ENCODE data around the gene SMAGP.
A peak's percentile ranks its signal among the peaks of the same experiment; 100 is the strongest.
"Not testable (repeated sequence)": the region's sequence is repeated elsewhere in the genome, so short reads cannot be mapped to it uniquely, and the experiment has no call there.

Gene SMAGP

DNA sequence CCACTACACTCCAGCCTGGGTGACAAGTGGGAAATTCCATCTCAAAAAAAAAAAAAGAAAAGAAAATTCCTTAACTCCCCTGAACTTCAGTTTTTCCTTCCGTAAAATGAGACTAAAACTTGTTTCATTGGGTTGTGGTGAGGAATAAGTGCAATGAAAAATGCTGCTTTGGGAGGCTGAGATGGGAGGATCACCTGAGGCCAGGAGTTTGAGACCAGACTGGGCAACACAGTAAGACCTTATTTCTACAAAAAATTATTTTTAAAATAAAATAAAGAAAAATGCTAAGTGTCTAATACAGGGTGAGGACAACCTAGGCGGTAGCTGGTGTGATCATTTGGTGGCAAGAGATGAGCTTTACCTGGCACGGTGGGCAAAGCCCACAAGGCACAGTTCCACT, 6.9 kb downstream of the SMAGP start:
- DNase-seq, result no peak

- DNase-seq, result peak in 1 of 2 donors; percentile 50
These were observed 7.4 kb downstream of the SMAGP start for GRCh38 chr12:51262758-51263177.

DNA sequence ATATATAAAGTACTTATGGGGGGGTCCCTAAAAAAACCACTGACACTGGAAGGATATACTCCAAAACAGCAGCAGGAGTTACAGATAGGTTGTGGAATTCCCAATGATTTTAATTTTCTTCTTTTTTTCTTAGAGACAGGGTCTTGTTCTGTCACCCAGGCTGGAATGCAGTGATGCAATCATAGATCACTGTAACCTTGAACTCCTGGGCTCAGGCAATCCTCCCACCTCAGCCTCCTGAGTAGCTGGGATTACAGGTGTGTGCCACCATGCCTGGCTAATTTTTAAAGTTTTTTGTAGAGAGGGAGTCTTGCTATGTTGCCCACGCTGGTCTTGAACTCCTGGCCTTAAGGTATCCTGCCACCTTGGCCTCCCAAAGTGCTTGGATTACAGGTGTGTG, 10.6 kb downstream of the SMAGP start:
- not testable (repeated sequence) for DNase-seq

DNA sequence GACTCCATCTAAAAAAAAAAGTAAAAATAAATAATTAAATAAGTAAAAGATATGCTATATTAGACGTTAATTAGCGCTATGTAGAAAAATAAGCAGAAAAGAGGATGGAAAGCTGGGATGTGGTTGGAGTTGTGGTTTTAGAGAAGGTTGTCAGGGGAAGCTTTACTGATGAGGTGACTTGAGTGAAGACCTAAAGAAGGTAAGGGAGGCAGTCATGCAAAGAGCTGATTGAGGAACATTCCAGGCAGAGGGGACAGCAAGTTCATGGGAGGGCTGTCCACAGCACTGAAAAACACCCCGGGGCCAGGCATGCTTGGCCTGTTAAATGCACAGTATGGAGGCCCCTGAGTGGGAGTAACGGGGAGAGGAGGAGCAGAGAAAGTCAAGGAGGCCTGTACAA, 15.7 kb downstream of the SMAGP start:
- no peak for DNase-seq

DNA sequence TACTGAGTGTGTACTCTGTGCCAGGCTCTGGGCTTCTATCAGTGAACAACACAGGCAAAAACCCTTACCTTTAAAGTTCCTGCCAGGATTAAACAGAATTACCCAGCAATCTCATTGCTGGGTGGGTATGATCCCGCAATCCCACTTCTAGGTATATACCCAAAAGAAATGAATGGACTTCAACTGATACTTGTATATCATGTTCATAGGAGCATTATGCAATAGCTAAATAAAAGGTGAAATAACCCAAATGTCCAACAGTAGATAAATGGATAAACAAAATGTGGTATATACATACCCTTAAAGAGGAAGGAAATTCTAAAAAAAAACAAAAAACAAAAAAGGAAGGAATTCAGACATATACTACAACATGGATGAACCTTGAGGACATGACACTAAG, 16.9 kb downstream of the SMAGP start:
- DNase-seq, result no peak

- no peak for DNase-seq
These were observed 22.6 kb downstream of the SMAGP start for GRCh38 chr12:51247523-51248206.

GRCh38 chr12:51246254-51246853, 23.9 kb downstream of the SMAGP start:
- peak; percentile 20 to 42 for DNase-seq

DNA sequence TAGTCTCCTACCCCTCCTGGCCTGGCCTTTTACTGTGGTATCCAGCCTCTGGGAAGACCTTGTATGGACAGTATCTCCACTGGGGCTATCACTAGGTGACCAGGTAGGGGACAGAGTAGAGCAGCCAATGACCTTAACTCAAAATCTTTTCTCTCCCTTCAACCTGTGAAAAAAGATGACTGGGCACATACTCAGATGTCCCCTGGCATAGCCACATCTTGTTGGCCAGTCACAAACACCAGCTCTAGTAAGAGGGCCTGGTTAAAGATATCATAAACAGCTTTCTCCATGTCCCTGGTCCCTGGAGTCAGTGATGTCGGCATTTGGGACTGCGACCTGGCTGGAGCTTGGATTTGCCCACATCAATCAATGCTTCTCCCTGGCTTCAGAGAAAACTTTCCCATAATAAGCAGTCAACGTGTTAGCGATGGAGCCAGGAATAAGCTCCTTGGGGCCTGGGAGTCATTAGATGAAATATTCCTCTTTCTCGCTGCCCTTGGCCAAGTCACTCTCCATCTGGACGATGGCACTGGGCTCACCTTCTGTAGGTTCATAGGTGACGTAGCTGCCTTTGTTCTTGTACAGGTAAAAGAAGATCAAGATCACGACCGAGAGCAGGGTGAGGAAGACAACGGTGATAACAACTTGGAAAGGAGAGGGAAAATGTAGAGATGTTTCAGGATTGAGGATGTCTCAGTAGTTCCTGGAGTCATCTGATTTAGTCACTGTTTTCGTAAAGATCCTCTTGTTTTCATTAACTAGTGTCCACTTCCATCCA, 24.6 kb downstream of the SMAGP start:
- DNase-seq, result no peak

DNA sequence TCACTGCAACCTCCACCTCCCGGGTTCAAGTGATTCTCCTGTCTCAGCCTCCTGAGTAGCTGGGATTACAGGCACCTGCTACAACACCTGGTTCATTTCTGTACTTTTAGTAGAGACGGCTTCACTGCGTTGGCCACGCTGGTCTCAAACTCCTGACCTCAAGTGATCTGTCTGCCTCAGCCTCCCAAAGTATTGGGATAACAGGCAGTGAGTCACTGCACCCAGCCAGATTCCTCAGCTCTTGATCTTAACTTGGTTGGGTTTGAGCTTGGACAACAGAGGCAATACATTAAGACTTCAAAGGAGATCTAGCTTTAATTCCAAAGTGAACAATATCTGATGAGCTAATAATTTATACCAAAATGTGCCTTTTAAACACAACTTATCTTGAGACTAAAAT, 25.9 kb downstream of the SMAGP start:
- no peak for DNase-seq

- DNase-seq, result no peak
These were observed 27.3 kb downstream of the SMAGP start for GRCh38 chr12:51242876-51243275.

- peak in 1 of 2 donors; percentile 9 for DNase-seq
These were observed 28.1 kb downstream of the SMAGP start for GRCh38 chr12:51242120-51242519.

DNA sequence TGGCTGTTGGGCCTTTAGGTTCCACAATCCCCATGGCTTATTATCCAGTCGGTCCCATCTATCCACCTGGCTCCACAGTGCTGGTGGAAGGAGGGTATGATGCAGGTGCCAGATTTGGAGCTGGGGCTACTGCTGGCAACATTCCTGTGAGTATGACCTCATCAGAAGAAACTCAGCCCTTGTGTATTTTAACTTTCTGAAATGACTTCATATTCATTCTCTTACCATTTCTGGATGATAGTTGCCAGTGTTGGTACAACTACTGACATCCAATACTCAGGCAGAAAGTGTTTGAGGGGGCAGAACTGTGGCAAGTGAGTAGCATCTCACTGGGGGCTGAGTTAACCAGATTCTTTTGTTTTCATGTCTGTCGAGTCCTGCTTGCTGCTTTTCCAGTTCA, 29.2 kb downstream of the SMAGP start:
- no peak for DNase-seq

DNA sequence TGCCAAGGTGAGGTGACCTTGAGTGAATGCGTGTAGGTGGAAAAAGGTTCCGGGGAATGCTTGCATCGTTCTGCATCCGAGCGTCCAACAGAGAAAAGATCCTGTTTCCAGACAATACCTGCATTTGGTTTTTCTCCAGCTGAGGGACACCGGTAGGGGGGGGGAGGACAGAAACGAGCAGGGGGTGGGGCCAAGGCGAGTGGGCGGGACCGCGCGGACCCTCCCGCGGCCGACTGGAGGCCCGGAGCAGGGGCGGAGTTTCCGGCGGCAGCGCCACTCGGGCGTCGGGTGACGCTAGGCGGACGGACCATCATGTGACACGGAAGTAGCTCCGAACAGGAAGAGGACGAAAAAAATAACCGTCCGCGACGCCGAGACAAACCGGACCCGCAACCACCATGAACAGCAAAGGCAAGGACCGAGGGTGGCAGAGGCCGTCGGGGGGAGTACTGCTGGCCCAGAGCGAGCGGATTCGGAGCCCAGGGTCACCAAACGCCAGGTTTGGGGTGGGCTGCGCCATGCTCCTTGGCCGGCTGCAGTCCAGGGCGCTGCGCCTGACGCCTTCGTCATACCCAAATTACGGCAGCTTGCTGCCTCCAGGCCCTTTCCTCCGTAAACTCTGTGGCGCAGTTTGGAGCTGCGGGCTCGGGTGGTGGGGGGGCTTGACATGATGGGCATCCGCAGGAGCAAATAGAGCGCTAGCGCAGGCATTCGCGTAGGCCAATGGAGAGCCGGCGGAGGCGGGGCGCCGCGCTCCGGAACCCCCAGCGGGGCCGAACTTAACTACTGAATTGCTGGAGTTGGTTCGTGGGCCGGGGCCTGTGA, 31.5 kb downstream of the SMAGP start, which contains the start of gene DAZAP2:
TSS of gene DAZAP2 (plus strand) at position 317 of the 825 bp plus-strand sequence. CDS start at position 399, 82 bp downstream.
- DNase-seq, result peak; percentile 87 to 89

DNA sequence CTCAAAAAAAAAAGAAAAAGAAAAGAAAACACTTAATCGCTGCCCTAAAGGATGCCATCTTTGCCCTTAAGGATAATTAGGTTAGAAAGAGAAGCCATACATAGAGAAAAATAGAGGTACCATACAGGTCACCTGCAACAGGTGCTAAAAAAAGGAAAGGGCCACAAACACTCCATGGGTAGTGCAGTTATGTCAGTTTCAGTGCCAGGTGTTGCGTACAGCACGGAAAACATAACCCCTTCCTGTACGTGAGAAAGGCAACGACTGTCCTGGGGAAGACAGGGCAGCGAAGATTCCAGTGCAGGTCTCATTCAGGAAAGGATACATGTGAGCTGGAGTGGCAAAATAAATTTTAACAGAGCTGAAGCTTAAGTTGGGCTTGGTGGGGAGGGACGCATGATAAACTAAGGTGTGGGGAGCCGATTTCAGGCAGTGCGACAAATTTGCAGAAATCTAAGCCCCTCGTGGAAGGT, 32.1 kb downstream of the SMAGP start:
- no peak for DNase-seq

- DNase-seq, result no peak
These were observed 35.7 kb downstream of the SMAGP start for GRCh38 chr12:51234530-51234929.

DNA sequence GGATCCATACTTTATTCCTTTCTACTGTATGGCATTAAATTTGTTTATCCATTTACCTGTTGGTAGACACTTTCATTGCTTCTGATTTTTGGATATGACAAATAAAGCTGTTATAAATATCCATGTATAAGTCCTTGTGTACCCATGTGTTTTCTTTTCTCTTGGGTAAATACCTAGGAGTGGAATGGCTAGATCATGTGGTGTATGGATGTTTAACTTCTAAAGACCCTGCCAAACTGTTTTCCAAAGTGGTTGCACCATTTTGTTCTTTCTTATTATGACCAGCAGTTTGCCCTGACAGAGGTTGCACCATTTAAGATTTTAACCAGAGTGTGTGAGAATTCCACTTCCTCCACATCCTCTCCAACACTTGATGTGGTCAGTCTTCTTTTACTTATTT, 37.6 kb downstream of the SMAGP start:
- DNase-seq, result no peak

DNA sequence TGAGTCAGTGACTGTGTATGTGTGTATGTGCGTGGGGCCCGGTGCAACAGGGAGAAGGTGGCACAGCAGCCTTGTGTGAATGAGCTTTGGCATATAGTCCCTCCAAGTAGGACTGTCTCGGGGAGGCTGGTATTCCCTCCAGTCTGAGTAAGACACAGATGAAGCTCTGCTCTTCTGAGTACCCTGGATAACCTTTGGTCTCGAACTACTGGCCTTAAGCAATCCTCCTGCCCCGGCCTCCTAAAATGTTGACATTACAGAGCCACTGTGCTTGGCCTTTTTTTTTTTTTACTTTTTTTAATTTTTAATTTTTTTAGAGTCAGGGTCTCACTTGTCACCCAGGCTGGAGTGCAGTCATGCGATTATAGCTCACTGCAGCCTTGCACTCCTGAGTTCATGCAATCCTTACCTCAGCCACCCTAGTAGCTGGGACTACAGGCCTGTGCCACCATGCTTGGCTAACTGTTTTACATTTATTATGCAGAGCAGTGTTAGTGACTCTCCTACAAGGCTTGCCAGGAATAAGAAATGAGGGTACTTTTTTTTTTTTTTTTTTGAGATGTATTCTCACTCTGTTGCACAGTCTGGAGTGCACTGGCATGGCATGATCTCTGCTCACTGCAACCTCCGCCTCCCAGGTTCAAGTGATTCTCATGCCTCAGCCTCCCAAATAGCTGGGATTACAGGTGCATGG, 41.0 kb downstream of the SMAGP start:
- DNase-seq, result no peak

GRCh38 chr12:51227962-51228361, 42.3 kb downstream of the SMAGP start:
- no peak for DNase-seq

GRCh38 chr12:51227112-51227511, 43.1 kb downstream of the SMAGP start:
- DNase-seq, result not testable (repeated sequence)

DNA sequence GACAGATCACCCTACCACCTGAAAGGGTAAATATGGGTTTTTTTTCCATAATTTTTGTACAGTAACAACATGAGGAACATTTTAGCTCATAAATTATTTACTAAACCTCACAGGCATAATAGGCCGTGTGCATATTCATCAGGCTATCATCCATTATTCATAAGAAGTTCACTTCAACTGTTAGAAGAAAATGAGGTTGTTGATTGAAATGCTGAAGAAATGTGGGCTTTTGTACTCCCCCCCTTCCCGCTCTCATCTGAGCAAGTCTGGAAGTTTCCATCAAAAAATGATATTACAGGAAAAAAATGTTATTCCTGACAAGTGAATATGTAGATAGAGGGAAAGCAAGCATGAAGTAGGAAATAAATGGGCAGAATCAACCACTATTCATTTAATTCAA, 44.4 kb downstream of the SMAGP start:
- no peak for DNase-seq

DNA sequence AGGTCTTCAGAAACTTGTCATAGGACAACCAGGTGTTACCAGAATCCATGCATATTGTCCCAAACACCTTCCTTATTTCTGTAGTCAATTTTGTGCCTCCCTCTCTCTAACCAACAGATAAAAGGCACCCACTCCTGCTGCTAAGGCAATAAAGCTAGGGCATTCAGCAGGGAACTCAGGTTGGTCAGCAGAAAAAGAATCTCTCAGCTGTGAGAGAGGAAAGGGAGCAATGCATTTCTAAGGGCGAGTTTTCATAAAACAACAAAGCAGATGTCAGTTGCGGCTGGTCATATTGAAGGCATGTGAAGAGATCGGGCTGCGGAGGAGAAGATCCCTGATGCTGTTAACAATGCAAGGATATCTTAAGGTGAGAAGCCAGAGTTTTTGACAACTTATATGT, 45.0 kb downstream of the SMAGP start:
- no peak for DNase-seq

GRCh38 chr12:51224625-51225024, 45.6 kb downstream of the SMAGP start:
- no peak for DNase-seq
